Gastrocnemius medialis (tissue), 4 donors: ENCODE measurements around the gene ATP2A1.

Experiments
- POLR2A ChIP-seq, 2 donors: fragments of 450-650 bp; IDR thresholded peaks; one replicate each; pipeline ENCODE4 v1.6.1; 2017; ENCODE audit warnings: antibody characterized with exemption in 2 of 2, mild to moderate bottlenecking in 2 of 2, moderate library complexity in 2 of 2
- TF ChIP-seq, protein P1 (sequence below), 5 experiments: fragments of 450-650 bp in 3 of 5; fragments of 200-600 bp in 2 of 5; sonication (generic) in 2 of 5; IDR thresholded peaks in 4 of 5; conservative IDR thresholded peaks in 1 of 5; 1 replicate in 4 of 5; 2 replicates in 1 of 5; pipeline ENCODE4 v1.5.1; 2016 to 2019; ENCODE audit warnings: antibody characterized with exemption in 5 of 5, mild to moderate bottlenecking in 3 of 5, moderate library complexity in 3 of 5

DNA sequence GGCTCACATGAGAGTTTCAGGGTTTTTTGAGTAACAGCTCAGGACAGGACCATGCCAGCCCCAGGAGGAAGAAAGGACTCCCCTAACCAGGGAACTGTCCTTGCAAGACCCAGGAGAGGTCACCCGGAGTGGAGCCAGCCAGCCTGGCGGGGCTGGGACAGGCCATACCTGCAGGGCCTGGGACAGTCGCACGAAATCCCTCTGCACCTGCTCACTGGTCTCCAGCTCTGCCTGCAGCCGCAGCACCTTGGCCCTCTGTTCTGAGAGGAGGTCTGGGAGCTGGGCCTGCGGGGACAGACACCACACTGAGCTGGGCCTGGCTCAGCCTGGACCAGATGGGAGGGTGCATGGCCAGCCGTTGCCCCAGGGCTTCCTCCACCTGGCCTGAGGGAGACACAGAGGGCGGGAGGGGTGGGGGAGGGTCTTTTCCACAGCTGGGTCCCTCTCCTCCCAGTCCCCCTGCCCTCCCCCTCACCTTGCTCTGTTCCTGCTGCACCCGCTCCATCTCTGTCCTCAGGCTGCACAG, 27.0 kb downstream of the ATP2A1 start:
- TF ChIP-seq, protein P1, sequence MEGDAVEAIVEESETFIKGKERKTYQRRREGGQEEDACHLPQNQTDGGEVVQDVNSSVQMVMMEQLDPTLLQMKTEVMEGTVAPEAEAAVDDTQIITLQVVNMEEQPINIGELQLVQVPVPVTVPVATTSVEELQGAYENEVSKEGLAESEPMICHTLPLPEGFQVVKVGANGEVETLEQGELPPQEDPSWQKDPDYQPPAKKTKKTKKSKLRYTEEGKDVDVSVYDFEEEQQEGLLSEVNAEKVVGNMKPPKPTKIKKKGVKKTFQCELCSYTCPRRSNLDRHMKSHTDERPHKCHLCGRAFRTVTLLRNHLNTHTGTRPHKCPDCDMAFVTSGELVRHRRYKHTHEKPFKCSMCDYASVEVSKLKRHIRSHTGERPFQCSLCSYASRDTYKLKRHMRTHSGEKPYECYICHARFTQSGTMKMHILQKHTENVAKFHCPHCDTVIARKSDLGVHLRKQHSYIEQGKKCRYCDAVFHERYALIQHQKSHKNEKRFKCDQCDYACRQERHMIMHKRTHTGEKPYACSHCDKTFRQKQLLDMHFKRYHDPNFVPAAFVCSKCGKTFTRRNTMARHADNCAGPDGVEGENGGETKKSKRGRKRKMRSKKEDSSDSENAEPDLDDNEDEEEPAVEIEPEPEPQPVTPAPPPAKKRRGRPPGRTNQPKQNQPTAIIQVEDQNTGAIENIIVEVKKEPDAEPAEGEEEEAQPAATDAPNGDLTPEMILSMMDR (IDR thresholded peaks at IDR 0.05 in 4 of 5, conservative IDR thresholded peaks at IDR 0.05 in 1 of 5): no peak
- TF ChIP-seq POLR2A (IDR thresholded peaks at IDR 0.05): no peak
